K562 (cell line): ENCODE results near the gene DNAJC13.

Source experiments
- POLR2A ChIP-seq: fragments of 450-650 bp; conservative IDR thresholded peaks from 2 replicates; pipeline ENCODE4 v1.6.1; 2016
- SIN3B ChIP-seq: fragments of 450-650 bp; IDR thresholded peaks from 2 replicates; pipeline ENCODE4 v1.6.1; 2017; ENCODE audit warnings: low read depth, mild to moderate bottlenecking, moderate library complexity
- TARDBP ChIP-seq: fragments of 450-650 bp; IDR thresholded peaks from 2 replicates; pipeline ENCODE4 v1.6.1; 2016
- ZNF165 ChIP-seq: fragments of 250-450 bp; sonication (Bioruptor Pico); IDR thresholded peaks from 2 replicates; pipeline ENCODE4 v1.4.0; 2020; ENCODE audit warnings: borderline replicate concordance
- ZNF785 ChIP-seq: fragments of 250-450 bp; sonication (Bioruptor Pico); IDR thresholded peaks from 2 replicates; pipeline ENCODE4 v1.4.0; 2020; ENCODE audit warnings: mild to moderate bottlenecking
- TF ChIP-seq, protein P1 (sequence below), 3 experiments: IDR thresholded peaks in 2 of 3; conservative IDR thresholded peaks in 1 of 3; 2 replicates each; pipeline ENCODE4 v1.5.1; 2011 to 2012; ENCODE audit warnings: low read length in 3 of 3, mild to moderate bottlenecking in 3 of 3, control low read depth in 2 of 3, improper control_type of control experiment in 1 of 3, inconsistent platforms in 1 of 3, low read depth in 1 of 3, mixed read lengths in 1 of 3, moderate library complexity in 1 of 3; ENCODE audit not compliant: insufficient read depth in 2 of 3
- TF ChIP-seq, protein P2 (sequence below): sonication (generic); formaldehyde crosslinking; IDR thresholded peaks from 2 replicates; pipeline ENCODE4 v1.8.0; 2023; ENCODE audit warnings: missing genetic modification reagents, mild to moderate bottlenecking, borderline replicate concordance

DNA sequence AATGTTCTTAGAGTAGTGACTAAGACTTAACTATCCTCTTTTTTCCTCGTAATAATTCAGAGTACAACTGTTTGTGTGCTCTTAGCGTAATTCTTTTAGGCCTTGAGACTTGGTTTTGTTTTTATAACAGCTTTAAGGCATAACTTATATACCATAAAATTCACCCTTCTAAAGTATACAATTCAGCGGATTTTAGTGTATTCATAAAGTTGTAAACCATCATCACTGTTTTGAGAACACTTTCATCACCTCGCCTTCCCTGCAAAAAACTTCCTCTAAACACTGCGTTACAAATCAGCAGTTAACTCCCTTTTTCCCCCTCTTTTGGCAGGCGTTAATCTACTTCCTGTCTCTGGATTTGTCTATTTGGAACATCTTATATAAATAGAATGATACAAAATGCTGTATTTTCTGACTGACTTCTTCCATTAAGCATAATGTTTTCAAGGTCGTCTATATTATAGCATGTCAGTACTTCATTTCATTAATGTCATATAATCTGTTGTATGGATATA lies 18.7 kb downstream of the DNAJC13 start:
- TF ChIP-seq TARDBP (no peak), SIN3B (no peak), POLR2A (no peak), ZNF165 (CRISPR knock-in tag) (no peak), ZNF785 (CRISPR knock-in tag) (no peak)
- TF ChIP-seq, protein P1, sequence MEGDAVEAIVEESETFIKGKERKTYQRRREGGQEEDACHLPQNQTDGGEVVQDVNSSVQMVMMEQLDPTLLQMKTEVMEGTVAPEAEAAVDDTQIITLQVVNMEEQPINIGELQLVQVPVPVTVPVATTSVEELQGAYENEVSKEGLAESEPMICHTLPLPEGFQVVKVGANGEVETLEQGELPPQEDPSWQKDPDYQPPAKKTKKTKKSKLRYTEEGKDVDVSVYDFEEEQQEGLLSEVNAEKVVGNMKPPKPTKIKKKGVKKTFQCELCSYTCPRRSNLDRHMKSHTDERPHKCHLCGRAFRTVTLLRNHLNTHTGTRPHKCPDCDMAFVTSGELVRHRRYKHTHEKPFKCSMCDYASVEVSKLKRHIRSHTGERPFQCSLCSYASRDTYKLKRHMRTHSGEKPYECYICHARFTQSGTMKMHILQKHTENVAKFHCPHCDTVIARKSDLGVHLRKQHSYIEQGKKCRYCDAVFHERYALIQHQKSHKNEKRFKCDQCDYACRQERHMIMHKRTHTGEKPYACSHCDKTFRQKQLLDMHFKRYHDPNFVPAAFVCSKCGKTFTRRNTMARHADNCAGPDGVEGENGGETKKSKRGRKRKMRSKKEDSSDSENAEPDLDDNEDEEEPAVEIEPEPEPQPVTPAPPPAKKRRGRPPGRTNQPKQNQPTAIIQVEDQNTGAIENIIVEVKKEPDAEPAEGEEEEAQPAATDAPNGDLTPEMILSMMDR (IDR thresholded peaks at IDR 0.05 in 2 of 3, conservative IDR thresholded peaks at IDR 0.05 in 1 of 3; ENCODE audit: insufficient read depth in 2 of 3, low read depth in 1 of 3, low read length in 3 of 3), result no peak
- TF ChIP-seq, protein P2, sequence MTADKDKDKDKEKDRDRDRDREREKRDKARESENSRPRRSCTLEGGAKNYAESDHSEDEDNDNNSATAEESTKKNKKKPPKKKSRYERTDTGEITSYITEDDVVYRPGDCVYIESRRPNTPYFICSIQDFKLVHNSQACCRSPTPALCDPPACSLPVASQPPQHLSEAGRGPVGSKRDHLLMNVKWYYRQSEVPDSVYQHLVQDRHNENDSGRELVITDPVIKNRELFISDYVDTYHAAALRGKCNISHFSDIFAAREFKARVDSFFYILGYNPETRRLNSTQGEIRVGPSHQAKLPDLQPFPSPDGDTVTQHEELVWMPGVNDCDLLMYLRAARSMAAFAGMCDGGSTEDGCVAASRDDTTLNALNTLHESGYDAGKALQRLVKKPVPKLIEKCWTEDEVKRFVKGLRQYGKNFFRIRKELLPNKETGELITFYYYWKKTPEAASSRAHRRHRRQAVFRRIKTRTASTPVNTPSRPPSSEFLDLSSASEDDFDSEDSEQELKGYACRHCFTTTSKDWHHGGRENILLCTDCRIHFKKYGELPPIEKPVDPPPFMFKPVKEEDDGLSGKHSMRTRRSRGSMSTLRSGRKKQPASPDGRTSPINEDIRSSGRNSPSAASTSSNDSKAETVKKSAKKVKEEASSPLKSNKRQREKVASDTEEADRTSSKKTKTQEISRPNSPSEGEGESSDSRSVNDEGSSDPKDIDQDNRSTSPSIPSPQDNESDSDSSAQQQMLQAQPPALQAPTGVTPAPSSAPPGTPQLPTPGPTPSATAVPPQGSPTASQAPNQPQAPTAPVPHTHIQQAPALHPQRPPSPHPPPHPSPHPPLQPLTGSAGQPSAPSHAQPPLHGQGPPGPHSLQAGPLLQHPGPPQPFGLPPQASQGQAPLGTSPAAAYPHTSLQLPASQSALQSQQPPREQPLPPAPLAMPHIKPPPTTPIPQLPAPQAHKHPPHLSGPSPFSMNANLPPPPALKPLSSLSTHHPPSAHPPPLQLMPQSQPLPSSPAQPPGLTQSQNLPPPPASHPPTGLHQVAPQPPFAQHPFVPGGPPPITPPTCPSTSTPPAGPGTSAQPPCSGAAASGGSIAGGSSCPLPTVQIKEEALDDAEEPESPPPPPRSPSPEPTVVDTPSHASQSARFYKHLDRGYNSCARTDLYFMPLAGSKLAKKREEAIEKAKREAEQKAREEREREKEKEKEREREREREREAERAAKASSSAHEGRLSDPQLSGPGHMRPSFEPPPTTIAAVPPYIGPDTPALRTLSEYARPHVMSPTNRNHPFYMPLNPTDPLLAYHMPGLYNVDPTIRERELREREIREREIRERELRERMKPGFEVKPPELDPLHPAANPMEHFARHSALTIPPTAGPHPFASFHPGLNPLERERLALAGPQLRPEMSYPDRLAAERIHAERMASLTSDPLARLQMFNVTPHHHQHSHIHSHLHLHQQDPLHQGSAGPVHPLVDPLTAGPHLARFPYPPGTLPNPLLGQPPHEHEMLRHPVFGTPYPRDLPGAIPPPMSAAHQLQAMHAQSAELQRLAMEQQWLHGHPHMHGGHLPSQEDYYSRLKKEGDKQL (CRISPR knock-in tag), result no peak
